PFSK-1 (cell line): Measurements from ENCODE around the gene RNFT2.

Experiments
- POLR2AphosphoS5 ChIP-seq: IDR thresholded peaks from 2 replicates; pipeline ENCODE4 v1.6.1; 2012; ENCODE audit warnings: low read depth, mild to moderate bottlenecking, control low read depth, low read length, moderate library complexity
- TAF1 ChIP-seq: IDR thresholded peaks from 2 replicates; pipeline ENCODE4 v1.6.1; 2012; ENCODE audit warnings: low read length, control low read depth, borderline replicate concordance; ENCODE audit not compliant: insufficient read depth

DNA sequence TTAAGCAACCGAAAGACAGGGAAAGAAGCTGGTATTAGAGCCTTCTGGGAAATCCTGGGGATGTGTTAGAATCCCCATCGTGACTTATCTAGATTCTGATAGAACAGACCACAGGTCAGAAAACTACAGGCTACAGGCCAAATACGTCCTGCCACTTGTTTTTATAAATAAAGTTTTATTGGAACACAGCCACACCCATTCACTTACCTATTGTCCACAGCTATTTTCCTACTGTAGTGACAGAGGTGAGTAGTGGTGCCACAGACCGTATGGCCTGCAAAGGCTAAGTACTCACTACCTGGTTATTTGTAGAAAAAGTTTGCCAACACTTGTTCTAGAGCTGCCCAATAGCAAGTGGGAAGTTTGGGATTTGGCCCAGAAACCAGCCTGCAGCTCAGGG lies 89.3 kb downstream of the RNFT2 start:
- no peak for TF ChIP-seq TAF1
- TF ChIP-seq POLR2AphosphoS5: no peak
